Endometrial microvascular endothelial cells (primary cell): ENCODE results near the gene CRYZ. TPM values are rescaled to one million over a fixed set of nuclear protein-coding genes. Genes with fewer than 3 reads are reported as not detected.
"Not testable (repeated sequence)": the region's sequence is repeated elsewhere in the genome, so short reads cannot be mapped to it uniquely, and the experiment has no call there.

Experiments
- in situ Hi-C: cut with HindIII; loops from 2 replicates; pipeline ENCODE4 v1.10.0; 2017; ENCODE audit warnings: low sequenced_read_pairs, low pct_unique_long_range_greater_than_20kb; ENCODE audit errors: inconsistent ontology term
- total RNA-seq: library from RNA; depleted of rRNA; stranded (reverse); fragments of >200 nt; gene quantifications from one replicate; pipeline ENCODE4 v1.2.3, GENCODE V29; 2015; ENCODE audit errors: inconsistent ontology term

The CRYZ gene
- total RNA-seq: 22.1 TPM

GRCh38 chr1:74732960-74733603, at the start of gene CRYZ, which contains the start of gene TYW3:
Gene CRYZ, minus strand, starts transcription at chr1:74733050. Its CDS starts 8,229 bp downstream, at chr1:74724821.
Gene TYW3, plus strand, starts transcription at chr1:74733152. Its CDS starts 93 bp downstream, at chr1:74733245.
- in situ Hi-C loops: no loop called here

- in situ Hi-C loops: loop anchor here (25.0 kb wide), 1 partner anchor 407 kb away; no protein-coding TSS in a partner anchor
Measured at GRCh38 chr1:74780594-74780993, 47.7 kb upstream of the CRYZ start.

GRCh38 chr1:74779750-74780149, 46.9 kb upstream of the CRYZ start:
- in situ Hi-C loops: loop anchor here (25.0 kb wide), 1 partner anchor 408 kb away; no protein-coding TSS in a partner anchor

- in situ Hi-C loops: loop anchor here (25.0 kb wide), 1 partner anchor 410 kb away; no protein-coding TSS in a partner anchor
Measured at GRCh38 chr1:74777525-74777924, 44.7 kb upstream of the CRYZ start.

- in situ Hi-C loops: loop anchor here (25.0 kb wide), 1 partner anchor 412 kb away; no protein-coding TSS in a partner anchor
Measured at GRCh38 chr1:74775735-74776134, 42.9 kb upstream of the CRYZ start.

GRCh38 chr1:74773582-74773981, 40.7 kb upstream of the CRYZ start:
- in situ Hi-C loops: no loop called here

- in situ Hi-C loops: no loop called here
Measured at GRCh38 chr1:74772945-74773344, 40.1 kb upstream of the CRYZ start.

- in situ Hi-C loops: no loop called here
Measured at GRCh38 chr1:74771913-74772515, 39.2 kb upstream of the CRYZ start.

GRCh38 chr1:74767490-74767889, 34.6 kb upstream of the CRYZ start:
- in situ Hi-C loops: no loop called here

GRCh38 chr1:74766579-74766978, 33.7 kb upstream of the CRYZ start:
- in situ Hi-C loops: no loop called here

- in situ Hi-C loops: no loop called here
Measured at GRCh38 chr1:74763807-74764206, 31.0 kb upstream of the CRYZ start.

GRCh38 chr1:74756650-74757049, 23.8 kb upstream of the CRYZ start:
- in situ Hi-C loops: not testable (repeated sequence)

- in situ Hi-C loops: no loop called here
Measured at GRCh38 chr1:74755475-74755874, 22.6 kb upstream of the CRYZ start.

- in situ Hi-C loops: no loop called here
Measured at GRCh38 chr1:74753104-74753503, 20.3 kb upstream of the CRYZ start.

GRCh38 chr1:74748960-74749359, 16.1 kb upstream of the CRYZ start:
- in situ Hi-C loops: no loop called here

- in situ Hi-C loops: not testable (repeated sequence)
Measured at GRCh38 chr1:74745247-74745646, 12.4 kb upstream of the CRYZ start.

- in situ Hi-C loops: not testable (repeated sequence)
Measured at GRCh38 chr1:74740307-74740980, 7.6 kb upstream of the CRYZ start.

- in situ Hi-C loops: no loop called here
Measured at GRCh38 chr1:74737333-74737732, 4.5 kb upstream of the CRYZ start.

GRCh38 chr1:74733604-74734484, 994 bp upstream of the CRYZ start:
- in situ Hi-C loops: no loop called here
